Activated T-cell treated with anti-CD3 and anti-CD28 coated beads, Interleukin-2, amount 50 U/mL, for 24 hours (primary cell): ENCODE measurements around the gene MTRF1L.
A peak's percentile ranks its signal among the peaks of the same experiment; 100 is the strongest.
"Not testable (repeated sequence)": the region's sequence is repeated elsewhere in the genome, so short reads cannot be mapped to it uniquely, and the experiment has no call there.

Source experiments
- DNase-seq: peaks from one replicate; pipeline ENCODE4 v3.0.0-alpha.2; 2020
- H3K27ac Mint-ChIP-seq: 2 replicates; pipeline ENCODE4 v1.8.0; 2020; ENCODE audit warnings: mild to moderate bottlenecking, mixed read lengths
- H3K27me3 Mint-ChIP-seq: 2 replicates; pipeline ENCODE4 v1.8.0; 2020; ENCODE audit warnings: mixed read lengths
- H3K36me3 Mint-ChIP-seq: 2 replicates; pipeline ENCODE4 v1.8.0; 2020; ENCODE audit warnings: low read depth, mixed read lengths
- H3K4me1 Mint-ChIP-seq: 2 replicates; pipeline ENCODE4 v1.8.0; 2020; ENCODE audit warnings: low read depth, mixed read lengths
- H3K4me3 Mint-ChIP-seq: 2 replicates; pipeline ENCODE4 v1.8.0; 2020; ENCODE audit warnings: mild to moderate bottlenecking, moderate library complexity, mixed read lengths
- H3K9me3 Mint-ChIP-seq: 2 replicates; pipeline ENCODE4 v1.8.0; 2020; ENCODE audit warnings: mixed read lengths

The MTRF1L gene

DNA sequence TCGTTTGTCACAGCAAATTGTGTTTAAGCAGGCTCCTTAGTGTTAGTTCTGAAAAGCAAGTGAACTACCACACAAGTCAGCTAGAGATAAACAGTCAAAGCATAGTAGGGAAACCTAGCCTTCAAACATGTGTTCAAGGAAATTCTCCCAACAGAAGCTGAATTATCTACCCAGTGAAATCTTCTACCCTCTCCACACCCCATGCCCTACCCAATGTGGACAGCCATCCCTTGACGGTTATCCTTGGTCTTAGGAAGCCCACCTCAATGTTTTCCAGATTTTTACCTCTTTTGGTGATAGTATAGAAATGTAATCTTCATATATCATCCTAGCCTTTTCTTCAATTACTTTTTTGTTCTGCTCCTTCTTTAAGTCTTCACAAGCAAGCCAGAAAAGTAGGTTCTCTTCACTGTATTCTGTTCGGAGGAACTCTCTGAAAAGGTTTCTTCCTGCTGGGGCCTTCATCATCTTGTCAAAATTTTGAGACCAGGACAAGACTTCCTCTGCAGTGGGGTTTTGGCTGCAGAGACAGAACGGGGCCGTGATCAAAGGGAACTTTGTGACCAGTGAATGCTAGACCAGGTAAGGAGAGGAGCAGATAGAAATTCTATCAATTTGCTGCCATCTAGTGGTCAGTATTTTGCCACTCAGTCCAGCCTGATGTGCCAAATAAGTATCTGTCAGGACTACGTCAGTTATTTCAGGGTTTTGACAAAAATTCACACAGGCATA lies 21.6 kb upstream of the MTRF1L start:
- no peak overlapping the region for H3K27ac Mint-ChIP-seq
- no peaks in the 10 kb centered on the region for H3K9me3 Mint-ChIP-seq
- no peak overlapping the region for H3K4me3 Mint-ChIP-seq
- peaks cover 1% of the 10 kb centered on the region for H3K4me1 Mint-ChIP-seq
- peaks cover 27% of the 10 kb centered on the region for H3K27me3 Mint-ChIP-seq
- no peaks in the 10 kb centered on the region for H3K36me3 Mint-ChIP-seq
- DNase-seq, result peak; percentile 44

DNA sequence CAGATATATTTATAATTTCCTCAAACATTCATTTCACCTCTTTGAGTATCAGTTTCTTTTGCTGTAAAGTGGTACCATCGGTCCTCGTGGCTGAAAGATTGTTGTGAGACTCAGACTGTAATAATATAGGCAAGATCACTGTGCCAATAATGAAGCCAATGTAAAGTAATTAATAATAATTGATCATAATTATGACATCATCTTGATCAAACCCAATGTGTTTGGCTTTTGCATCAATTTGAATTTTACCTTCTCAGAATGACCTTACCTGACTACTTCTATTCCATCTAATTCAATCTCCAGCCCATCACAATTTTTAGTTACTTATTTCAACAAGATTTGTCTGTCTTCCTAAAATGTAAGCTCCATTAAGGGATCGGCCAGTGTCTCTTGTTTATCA lies 15.8 kb upstream of the MTRF1L start:
- DNase-seq, result no peak
- no peaks in the 10 kb centered on the region for H3K36me3 Mint-ChIP-seq
- H3K4me3 Mint-ChIP-seq, result no peak overlapping the region
- H3K27ac Mint-ChIP-seq, result no peak overlapping the region
- H3K27me3 Mint-ChIP-seq, result peaks cover 37% of the 10 kb centered on the region
- H3K9me3 Mint-ChIP-seq, result no peaks in the 10 kb centered on the region
- H3K4me1 Mint-ChIP-seq, result no peaks in the 10 kb centered on the region

DNA sequence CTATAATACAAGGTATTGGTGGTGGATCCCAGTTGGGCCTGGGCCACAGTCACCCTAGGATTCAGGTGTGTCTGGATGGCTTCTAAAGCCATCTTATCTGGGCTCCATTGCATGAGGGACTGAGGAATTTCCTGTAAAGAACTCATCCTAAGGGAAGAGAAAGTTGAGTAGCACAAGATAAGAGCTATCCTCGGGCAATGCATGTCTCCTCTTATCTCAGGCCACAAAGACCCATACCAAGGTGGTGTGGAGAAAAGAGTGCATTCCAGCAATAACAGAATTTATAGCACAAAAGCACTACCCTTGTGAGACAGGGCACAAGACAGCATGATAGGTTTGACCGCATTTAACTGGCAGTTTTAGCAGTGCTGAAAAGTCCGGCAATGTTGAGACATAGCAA lies 14.3 kb upstream of the MTRF1L start:
- no peaks in the 10 kb centered on the region for H3K36me3 Mint-ChIP-seq
- no peaks in the 10 kb centered on the region for H3K4me1 Mint-ChIP-seq
- no peaks in the 10 kb centered on the region for H3K9me3 Mint-ChIP-seq
- DNase-seq, result no peak
- peaks cover 45% of the 10 kb centered on the region for H3K27me3 Mint-ChIP-seq
- no peak overlapping the region for H3K27ac Mint-ChIP-seq
- H3K4me3 Mint-ChIP-seq, result no peak overlapping the region

GRCh38 chr6:153015094-153015640 lies 12.7 kb upstream of the MTRF1L start:
- no peak overlapping the region for H3K27ac Mint-ChIP-seq
- peaks cover 41% of the 10 kb centered on the region for H3K27me3 Mint-ChIP-seq
- no peaks in the 10 kb centered on the region for H3K9me3 Mint-ChIP-seq
- no peaks in the 10 kb centered on the region for H3K36me3 Mint-ChIP-seq
- no peak for DNase-seq
- no peak overlapping the region for H3K4me3 Mint-ChIP-seq
- H3K4me1 Mint-ChIP-seq, result no peaks in the 10 kb centered on the region

DNA sequence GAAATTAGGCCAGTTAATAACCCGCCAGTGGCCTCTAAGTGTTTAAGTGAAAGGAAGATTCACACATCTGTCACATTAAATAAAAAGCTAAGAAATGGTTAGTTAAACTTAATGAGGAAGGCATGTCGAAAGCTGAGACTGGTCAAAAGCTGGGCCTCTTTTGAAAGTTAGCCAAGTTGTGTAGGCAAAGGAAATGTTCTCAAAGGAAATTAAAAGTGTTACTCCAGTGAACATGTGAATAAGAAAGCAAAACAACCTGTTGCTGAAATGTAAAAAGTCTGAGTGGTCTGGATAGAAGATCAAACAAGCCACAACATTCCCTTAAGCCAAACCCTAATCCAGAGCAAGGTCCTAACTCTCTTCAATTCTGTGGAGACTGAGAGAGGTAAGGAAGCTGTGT lies 10.9 kb upstream of the MTRF1L start:
- Mint-ChIP-seq H3K36me3 (no peaks in the 10 kb centered on the region), H3K4me3 (no peak overlapping the region), H3K9me3 (no peaks in the 10 kb centered on the region), H3K27ac (no peak overlapping the region), H3K4me1 (no peaks in the 10 kb centered on the region), H3K27me3 (peaks cover 35% of the 10 kb centered on the region)
- no peak for DNase-seq

DNA sequence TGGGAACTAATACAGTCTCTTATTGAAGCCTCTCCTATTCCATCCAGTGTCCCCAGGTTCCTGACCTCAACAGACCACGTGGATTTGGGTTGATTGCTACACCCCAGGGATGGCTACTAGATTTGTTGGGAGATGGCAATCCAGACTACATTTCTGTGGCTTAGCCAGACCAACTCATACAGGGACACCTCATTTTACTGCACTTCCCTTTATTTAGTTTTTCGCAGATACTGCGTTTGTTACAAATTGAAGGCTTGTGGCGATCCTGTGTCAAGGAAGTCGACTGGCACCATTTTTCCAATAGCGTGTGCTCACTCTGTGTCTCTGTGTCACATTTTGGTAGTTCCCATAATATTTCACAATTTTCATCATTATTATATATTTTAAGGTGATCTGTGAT lies 10.3 kb upstream of the MTRF1L start:
- no peaks in the 10 kb centered on the region for H3K4me1 Mint-ChIP-seq
- no peak overlapping the region for H3K4me3 Mint-ChIP-seq
- H3K36me3 Mint-ChIP-seq, result no peaks in the 10 kb centered on the region
- no peak for DNase-seq
- no peaks in the 10 kb centered on the region for H3K9me3 Mint-ChIP-seq
- H3K27ac Mint-ChIP-seq, result no peak overlapping the region
- H3K27me3 Mint-ChIP-seq, result peaks cover 34% of the 10 kb centered on the region

DNA sequence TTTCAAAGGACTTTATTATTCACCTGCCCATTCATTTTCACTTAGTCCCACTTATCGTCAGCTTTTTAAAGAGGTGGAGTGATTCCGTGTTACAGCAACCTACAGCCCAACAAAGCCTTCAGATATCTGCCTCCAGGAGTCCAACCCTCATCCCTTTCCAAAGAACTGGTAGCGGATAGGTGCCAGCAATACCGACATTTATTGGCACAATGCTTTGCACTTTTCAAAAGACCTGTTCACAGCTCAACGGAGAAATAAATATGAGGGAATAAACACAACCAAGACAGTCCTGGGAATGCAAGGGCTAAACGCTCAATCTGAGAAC lies 819 bp upstream of the MTRF1L start:
- H3K9me3 Mint-ChIP-seq, result no peaks in the 10 kb centered on the region
- peaks cover 39% of the 10 kb centered on the region for H3K4me1 Mint-ChIP-seq
- peak overlapping the region; percentile 99 for H3K27ac Mint-ChIP-seq

DNA sequence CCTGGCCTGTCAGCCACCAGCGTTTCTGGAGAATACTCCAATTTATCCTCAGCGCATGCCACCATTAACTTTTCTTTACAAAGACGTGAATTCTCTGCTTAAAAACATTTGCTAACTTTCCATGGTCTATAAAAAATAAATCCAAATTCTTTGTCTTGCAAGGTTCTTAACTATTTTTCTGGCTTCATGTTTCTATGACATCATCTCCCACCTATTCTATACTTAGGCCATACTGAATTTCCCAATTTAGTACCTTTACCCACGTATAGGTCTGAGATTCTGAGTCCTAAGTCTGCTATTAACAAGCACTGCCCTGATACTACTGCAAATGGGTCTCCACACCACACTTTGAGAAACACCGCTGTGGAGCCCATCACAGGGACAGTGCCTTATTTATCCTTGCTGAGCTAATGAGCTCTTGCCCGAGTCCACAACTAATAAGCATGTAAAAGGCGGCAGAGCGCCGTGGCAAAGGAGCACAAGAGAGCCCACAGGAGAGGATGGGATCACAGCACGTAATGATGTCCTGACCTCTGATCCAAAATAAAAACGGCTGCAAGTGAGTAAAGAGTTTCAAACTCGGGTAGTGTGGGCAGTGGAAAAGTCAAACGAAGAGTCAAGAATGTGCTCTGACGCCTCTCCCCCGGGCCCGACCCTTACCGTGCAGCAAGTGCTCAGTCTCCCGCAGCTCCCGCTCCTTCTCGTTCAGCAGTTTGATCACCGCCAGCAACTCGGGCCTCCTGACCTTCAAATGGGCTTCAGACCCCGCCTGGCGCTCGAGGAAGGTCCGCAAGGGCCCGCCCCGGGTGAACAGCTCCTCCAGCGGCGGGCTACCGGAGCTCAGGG lies 519 bp downstream of the MTRF1L start:
- Mint-ChIP-seq H3K27ac (peak overlapping the region; percentile 97), H3K4me1 (peaks cover 47% of the 10 kb centered on the region), H3K4me3 (peak overlapping the region; percentile 100), H3K27me3 (no peaks in the 10 kb centered on the region), H3K36me3 (peaks cover 55% of the 10 kb centered on the region), H3K9me3 (no peaks in the 10 kb centered on the region)
- no peak for DNase-seq

More for the DNA sequence above, 819 bp upstream of the MTRF1L start:
- no peak for DNase-seq
- Mint-ChIP-seq H3K36me3 (peaks cover 43% of the 10 kb centered on the region), H3K27me3 (no peaks in the 10 kb centered on the region), H3K4me3 (peak overlapping the region; percentile 100)

- Mint-ChIP-seq H3K27ac (peak overlapping the region; percentile 97), H3K36me3 (peaks cover 67% of the 10 kb centered on the region)
These were observed 1.7 kb downstream of the MTRF1L start for GRCh38 chr6:153000790-153001189.

DNA sequence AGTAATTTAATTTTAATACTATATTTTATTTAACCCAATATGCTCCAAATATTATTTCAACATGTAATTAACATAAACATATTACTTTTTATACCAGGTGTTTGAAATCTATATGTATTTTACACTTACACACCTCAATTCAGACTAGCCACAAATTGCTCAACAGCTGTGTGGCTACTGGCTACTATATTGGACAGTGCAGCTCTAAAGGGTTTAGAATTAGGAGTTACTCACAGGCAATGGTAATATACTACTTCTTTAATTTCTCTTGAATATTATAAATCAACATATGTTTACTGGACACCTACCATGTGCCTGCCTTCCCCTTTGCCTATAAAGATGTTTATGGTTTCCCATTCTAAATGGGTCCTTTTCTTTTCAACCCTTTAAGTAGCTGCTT lies 2.3 kb downstream of the MTRF1L start:
- DNase-seq, result no peak
- peaks cover 72% of the 10 kb centered on the region for H3K36me3 Mint-ChIP-seq
- H3K27me3 Mint-ChIP-seq, result no peaks in the 10 kb centered on the region
- H3K9me3 Mint-ChIP-seq, result no peaks in the 10 kb centered on the region
- peak overlapping the region; percentile 67 for H3K27ac Mint-ChIP-seq
- H3K4me3 Mint-ChIP-seq, result peak overlapping the region; percentile 100
- H3K4me1 Mint-ChIP-seq, result peaks cover 64% of the 10 kb centered on the region

More at GRCh38 chr6:153000790-153001189, 1.7 kb downstream of the MTRF1L start:
- H3K27me3 Mint-ChIP-seq, H3K9me3 Mint-ChIP-seq, DNase-seq: not testable (repeated sequence)
- H3K4me3 Mint-ChIP-seq, result peak overlapping the region; percentile 100
- H3K4me1 Mint-ChIP-seq, result peaks cover 59% of the 10 kb centered on the region

DNA sequence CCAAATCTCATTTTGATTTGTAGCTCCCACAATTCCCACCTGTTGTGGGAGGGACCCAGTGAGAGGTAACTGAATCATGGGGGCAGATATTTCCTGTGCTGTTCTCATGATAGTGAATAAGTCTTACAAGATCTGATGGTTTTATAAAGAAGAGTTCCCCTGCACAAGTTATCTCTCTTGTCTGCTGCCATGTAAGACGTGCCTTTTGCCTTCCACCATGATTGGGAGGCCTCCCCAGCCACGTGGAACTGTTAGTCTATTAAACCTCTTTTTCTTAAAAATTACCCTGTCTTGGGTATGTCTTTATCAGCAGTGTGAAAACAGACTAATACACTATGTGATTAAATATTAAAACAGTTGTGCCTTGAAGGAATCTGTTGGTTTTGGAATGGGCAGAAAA lies 3.0 kb downstream of the MTRF1L start:
- H3K36me3 Mint-ChIP-seq, result peaks cover 78% of the 10 kb centered on the region

GRCh38 chr6:152993847-152994246 lies 8.7 kb downstream of the MTRF1L start:
- Mint-ChIP-seq H3K4me1 (peaks cover 56% of the 10 kb centered on the region), H3K36me3 (peaks cover 89% of the 10 kb centered on the region), H3K4me3 (no peak overlapping the region), H3K27ac (peak overlapping the region; percentile 91), H3K9me3 (no peaks in the 10 kb centered on the region), H3K27me3 (no peaks in the 10 kb centered on the region)
- no peak for DNase-seq

More for the DNA sequence above, 3.0 kb downstream of the MTRF1L start:
- not testable (repeated sequence) for H3K27me3 Mint-ChIP-seq, DNase-seq, H3K9me3 Mint-ChIP-seq
- Mint-ChIP-seq H3K27ac (peak overlapping the region; percentile 9), H3K4me1 (peaks cover 68% of the 10 kb centered on the region), H3K4me3 (peak overlapping the region; percentile 31)

DNA sequence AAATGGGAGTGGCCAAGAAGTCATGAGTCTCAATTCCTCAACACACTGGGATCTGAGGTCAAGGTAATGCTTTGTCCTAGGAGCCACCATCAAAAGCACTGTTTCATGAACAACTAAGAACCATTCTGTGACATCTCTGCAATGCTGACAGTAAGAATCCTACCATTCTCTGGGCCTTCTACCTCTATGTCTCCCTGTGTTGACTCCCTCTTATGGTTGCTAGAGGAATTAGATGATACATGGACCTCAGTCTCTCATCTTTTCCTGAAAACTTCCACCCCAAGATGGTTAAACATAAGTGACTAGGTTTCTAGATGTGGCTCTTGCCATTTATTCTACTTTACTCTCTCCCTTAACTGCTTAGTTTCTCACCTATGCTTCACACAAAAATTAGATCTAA lies 9.1 kb downstream of the MTRF1L start:
- H3K36me3 Mint-ChIP-seq, result peaks cover 85% of the 10 kb centered on the region
- no peak for DNase-seq
- H3K4me1 Mint-ChIP-seq, result peaks cover 55% of the 10 kb centered on the region
- peak overlapping the region; percentile 91 for H3K27ac Mint-ChIP-seq
- H3K9me3 Mint-ChIP-seq, result no peaks in the 10 kb centered on the region
- H3K4me3 Mint-ChIP-seq, result no peak overlapping the region
- no peaks in the 10 kb centered on the region for H3K27me3 Mint-ChIP-seq

GRCh38 chr6:152986978-152987377 lies 15.5 kb downstream of the MTRF1L start:
- peaks cover 24% of the 10 kb centered on the region for H3K4me1 Mint-ChIP-seq
- H3K4me3 Mint-ChIP-seq, result no peak overlapping the region
- no peak for DNase-seq
- H3K27ac Mint-ChIP-seq, result peak overlapping the region; percentile 54
- no peaks in the 10 kb centered on the region for H3K27me3 Mint-ChIP-seq
- H3K36me3 Mint-ChIP-seq, result peaks cover 59% of the 10 kb centered on the region
- no peaks in the 10 kb centered on the region for H3K9me3 Mint-ChIP-seq

DNA sequence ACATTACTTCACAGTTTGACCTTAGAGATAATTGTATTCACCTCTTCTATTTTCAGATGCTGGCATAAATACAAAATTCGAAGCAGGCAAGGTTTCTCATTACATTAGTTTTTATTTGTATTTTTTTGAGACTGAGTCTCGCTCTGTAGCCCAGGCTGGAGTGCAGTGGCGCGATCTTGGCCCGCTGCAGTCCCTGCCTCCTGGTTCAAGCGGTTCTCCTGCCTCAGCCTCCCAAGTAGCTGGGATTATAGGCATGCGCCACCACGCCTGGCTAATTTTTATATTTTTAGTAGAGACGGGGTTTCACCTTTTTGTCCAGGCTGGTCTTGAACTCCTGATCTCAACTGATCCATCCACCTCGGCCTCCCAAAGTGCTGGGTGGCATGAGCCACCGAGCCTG lies 17.2 kb downstream of the MTRF1L start:
- DNase-seq, H3K27me3 Mint-ChIP-seq, H3K9me3 Mint-ChIP-seq: not testable (repeated sequence)
- H3K27ac Mint-ChIP-seq, result peak overlapping the region; percentile 50
- peak overlapping the region; percentile 96 for H3K4me3 Mint-ChIP-seq
- peaks cover 59% of the 10 kb centered on the region for H3K36me3 Mint-ChIP-seq
- peaks cover 32% of the 10 kb centered on the region for H3K4me1 Mint-ChIP-seq
